Heart left ventricle (tissue), 13 donors: ENCODE data around the gene DHX29.

Experiments used
- CTCF ChIP-seq, 12 donors: fragments of 200-600 bp; sonication (generic) in 4 of 12; IDR thresholded peaks; one replicate each; pipeline versions ENCODE4 v1.5.0 to v1.8.0; 2018 to 2022; ENCODE audit warnings: antibody characterized with exemption in 12 of 12, mild to moderate bottlenecking in 5 of 12
- POLR2A ChIP-seq, 2 donors: fragments of 450-650 bp; IDR thresholded peaks; one replicate each; pipeline ENCODE4 v1.6.1; 2017; ENCODE audit warnings: antibody characterized with exemption in 2 of 2, mild to moderate bottlenecking in 2 of 2, moderate library complexity in 2 of 2
- donor health status: ischemic (EF 13 %, LVEDD 7.1; RV severe dilation, severe dysfunction).
- donor health status: DM: no; HTN: yes; CAD: no.
- donor health status: DM: no; HTN: no; CAD: no.
- donor health status: ischemic (EF 25% LVEDD 6.9; RV normal size, moderate dysfunction).
- donor health status: ischemic (EF 25% LVEDD 5.7; RV mildly dilated, moderate dysfunction).
- donor health status: ischemic (EF 35%, LVEDD 5.7; RV mildly dilated, moderate dysfunction).
- donor health status: nonischemic (EF 11% LVEDD 7.7; RV severe dilation, severe dysfunction).
- donor health status: DM: yes; HTN: yes; CAD: no.
- donor health status: PGD.
- donor health status: ischemic (EF 29% LVEDD 5.4; RV normal size, mild dysfunction).
- donor health status: nonischemic (EF 23%, LVEDD 6.1; RV moderate dilation, normal function).

- TF ChIP-seq CTCF (IDR thresholded peaks at IDR 0.05) (no peak), POLR2A (IDR thresholded peaks at IDR 0.05) (no peak)
These were observed 851 bp upstream of the DHX29 start for GRCh38 chr5:55308254-55308836.
